Measurements from ENCODE around the gene CD248. TPM values are rescaled to one million over a fixed set of nuclear protein-coding genes. Genes with fewer than 3 reads are reported as not detected.

Gene CD248
- total RNA-seq, 1 experiment from 2014 or later: not detected

- no peak for DNase-seq (ENCODE audit: low spot score)
Observed at GRCh38 chr11:66340596-66341501, 24.0 kb upstream of the CD248 start.

GRCh38 chr11:66339686-66340483, 23.0 kb upstream of the CD248 start:
- no peak for DNase-seq (ENCODE audit: low spot score)

GRCh38 chr11:66339162-66339675, 22.4 kb upstream of the CD248 start:
- DNase-seq (ENCODE audit: low spot score): no peak

- no peak for DNase-seq (ENCODE audit: low spot score)
Observed at GRCh38 chr11:66338276-66339161, 21.7 kb upstream of the CD248 start.

GRCh38 chr11:66337103-66337899, 20.5 kb upstream of the CD248 start:
- peak; percentile 50 for DNase-seq (ENCODE audit: low spot score)

- peak; percentile 99 for DNase-seq (ENCODE audit: low spot score)
Observed at GRCh38 chr11:66336234-66337102, 19.6 kb upstream of the CD248 start, which contains the start of gene RIN1. Gene RIN1 (minus strand): TSS chr11:66336434. CDS start chr11:66336402, 32 bp downstream.

GRCh38 chr11:66335531-66336233, 18.8 kb upstream of the CD248 start:
- DNase-seq (ENCODE audit: low spot score): peak; percentile 39

- DNase-seq (ENCODE audit: low spot score): no peak
Observed at GRCh38 chr11:66334605-66335442, 18.0 kb upstream of the CD248 start.

GRCh38 chr11:66333896-66334604, 17.2 kb upstream of the CD248 start:
- DNase-seq (ENCODE audit: low spot score): no peak

- no peak for DNase-seq (ENCODE audit: low spot score)
Observed at GRCh38 chr11:66333220-66333877, 16.5 kb upstream of the CD248 start.

GRCh38 chr11:66332371-66333219, 15.8 kb upstream of the CD248 start:
- no peak for DNase-seq (ENCODE audit: low spot score)

GRCh38 chr11:66331542-66332370, 14.9 kb upstream of the CD248 start:
- DNase-seq (ENCODE audit: low spot score): no peak

GRCh38 chr11:66330931-66331330, 14.1 kb upstream of the CD248 start:
- no peak for DNase-seq (ENCODE audit: low spot score)

GRCh38 chr11:66329165-66329673, 12.4 kb upstream of the CD248 start:
- no peak for DNase-seq (ENCODE audit: low spot score)
